Endothelial cell of hepatic sinusoid (primary cell): Measurements from ENCODE around the gene ITK.
"Not testable (repeated sequence)": the region's sequence is repeated elsewhere in the genome, so short reads cannot be mapped to it uniquely, and the experiment has no call there.

ENCODE experiments used
- in situ Hi-C: cut with HindIII; loops from 2 replicates; pipeline ENCODE4 v1.10.0; 2017; ENCODE audit warnings: low sequenced_read_pairs

Gene ITK

DNA sequence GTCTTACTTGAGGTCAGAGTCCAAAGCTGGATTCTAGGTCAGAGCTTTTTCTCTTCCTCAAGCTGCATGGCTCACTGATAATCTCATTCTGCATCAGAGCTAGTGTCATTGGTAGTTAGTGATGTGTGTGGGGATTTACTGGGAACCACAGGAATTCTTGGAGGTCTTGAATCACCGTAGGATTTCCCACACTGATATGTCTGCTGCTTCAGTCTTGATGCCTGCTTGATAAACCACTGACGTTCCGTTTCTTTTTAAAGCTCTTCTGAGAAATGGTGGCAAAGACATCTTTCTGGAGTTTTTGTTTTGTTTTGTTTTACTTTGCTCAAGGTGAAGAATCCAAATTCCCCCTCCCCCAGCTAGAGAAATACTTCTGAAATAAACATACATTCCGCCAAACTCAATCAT lies 13.4 kb upstream of the ITK start:
- in situ Hi-C loops: no loop called here

DNA sequence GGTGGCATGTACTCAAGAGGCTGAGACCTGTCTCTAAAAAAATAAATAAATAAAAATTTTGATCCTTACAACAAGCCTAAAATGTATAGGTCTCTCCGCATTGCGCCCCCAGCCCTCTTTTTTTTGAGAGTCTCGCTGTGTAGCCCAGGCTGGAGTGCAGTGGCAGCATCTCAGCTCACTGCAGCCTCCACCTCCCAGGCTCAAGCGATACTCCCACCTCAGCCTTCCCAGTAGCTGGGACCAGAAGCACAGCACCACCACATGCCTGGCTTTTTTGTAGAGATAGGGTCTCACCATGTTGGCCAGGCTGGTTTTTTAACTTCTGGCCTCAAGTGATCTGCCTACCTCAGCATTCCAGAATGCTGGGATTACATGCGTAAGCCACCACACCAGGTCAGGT lies 12.4 kb upstream of the ITK start:
- in situ Hi-C loops: no loop called here

DNA sequence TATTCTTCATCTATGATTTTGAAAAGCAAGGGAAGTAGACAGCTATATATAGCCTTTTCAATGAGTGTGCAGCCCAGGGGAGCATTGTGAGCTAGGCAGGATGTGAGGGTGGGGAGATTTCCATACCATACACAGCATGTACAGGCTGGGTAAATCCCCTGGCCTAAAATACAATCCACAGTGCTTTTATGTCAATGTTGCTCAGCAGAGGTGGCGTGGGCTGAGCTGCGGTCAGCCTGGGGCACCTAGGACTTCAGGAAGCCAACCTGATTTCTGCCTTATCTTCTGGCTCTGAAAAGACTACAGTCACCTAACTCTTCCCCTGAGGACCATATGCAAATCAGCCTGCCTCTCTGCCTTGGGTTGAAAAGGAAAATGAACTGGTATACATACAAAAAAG lies 8.2 kb upstream of the ITK start:
- in situ Hi-C loops: no loop called here

DNA sequence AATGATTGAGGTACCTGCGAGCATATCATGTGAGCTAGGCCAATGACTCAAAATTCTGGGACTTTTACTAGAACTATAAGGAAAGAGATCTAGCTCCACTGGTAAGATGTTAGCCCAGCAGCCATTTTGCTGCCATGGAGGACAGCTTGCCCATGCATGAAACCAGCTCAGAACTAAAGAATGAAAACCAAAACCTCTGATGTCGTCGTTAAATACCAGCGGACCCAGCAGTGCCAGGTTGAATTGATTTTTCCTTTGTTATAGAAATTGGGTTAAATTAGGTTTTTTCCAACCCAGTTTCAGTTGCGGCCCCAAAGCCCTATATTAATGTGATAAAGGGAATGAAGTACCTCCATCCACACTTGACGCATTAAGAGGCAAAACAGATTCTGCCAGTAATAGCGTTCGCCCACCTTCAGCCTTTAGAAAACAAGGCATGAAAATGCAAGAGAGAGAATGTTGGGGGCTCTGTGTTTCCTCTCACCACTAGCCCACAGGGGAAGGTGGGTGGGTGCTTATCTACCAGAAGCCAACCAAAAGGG lies 5.5 kb upstream of the ITK start:
- in situ Hi-C loops: no loop called here

DNA sequence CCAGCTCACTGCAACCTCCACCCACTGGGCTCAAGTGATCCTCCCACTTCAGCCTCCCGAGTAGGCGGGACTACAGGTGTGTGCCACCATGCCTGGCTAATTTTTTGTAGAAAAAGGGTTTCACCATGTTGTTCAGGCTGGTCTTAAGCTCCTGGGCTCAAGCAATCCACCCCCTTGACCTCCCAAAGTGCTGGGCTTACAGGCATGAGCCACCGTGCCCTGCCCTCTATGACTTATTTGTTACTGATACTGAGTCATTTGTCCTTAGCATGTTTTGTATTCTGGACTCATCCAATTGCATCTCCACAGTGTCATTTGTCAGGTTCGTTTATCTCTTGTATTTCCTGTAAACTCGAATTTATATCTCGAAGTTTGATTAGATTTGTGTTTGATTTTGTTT lies 2.7 kb upstream of the ITK start:
- in situ Hi-C loops: no loop called here

DNA sequence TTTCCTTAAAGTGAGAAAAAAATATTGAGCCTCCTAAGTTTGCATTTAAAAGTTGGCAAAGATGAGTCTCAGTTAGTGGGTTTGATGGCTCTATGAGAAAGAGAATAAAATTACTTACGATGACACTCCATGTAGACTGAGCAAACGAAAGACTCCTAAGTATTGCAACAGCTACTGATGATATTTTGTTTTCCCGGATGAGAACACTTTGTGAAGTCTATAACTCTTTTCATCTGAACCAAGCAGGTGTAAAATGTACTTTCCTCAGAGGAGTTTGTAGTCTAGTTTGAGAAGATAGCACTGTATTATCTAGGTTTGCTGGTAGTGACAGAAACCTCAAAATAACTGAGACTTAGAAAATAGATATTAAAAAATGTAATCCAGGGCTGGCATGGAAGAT lies 1.7 kb upstream of the ITK start:
- in situ Hi-C loops: no loop called here

DNA sequence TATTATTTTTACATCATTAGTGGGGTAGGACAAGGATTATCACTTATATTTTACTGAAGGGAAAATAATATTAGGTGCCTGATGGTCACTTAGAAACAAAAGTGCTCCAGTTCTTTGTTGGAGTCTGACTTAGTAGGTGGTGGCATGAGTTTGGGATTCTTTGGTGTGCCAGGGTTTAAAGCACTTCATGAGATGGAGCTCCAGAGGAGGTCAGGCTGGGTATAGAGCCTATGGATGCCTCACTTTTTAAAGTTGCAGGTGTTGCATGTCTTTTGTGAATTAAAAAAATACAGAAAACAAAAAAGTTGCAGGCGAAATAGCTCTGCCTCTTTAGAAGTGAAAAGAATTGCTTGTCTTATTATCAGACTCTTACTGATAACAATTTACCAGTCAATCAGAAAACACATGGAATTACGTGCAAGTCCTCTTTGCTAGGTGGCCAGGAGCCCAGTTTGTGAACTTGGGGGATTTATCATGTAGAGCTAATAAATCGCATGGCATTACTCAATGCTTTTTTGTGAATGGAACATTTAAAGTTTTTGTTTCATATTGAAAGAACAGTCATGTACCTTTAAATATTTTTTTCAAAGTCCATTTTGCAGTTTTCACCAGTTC lies 1.6 kb downstream of the ITK start:
- in situ Hi-C loops: no loop called here

DNA sequence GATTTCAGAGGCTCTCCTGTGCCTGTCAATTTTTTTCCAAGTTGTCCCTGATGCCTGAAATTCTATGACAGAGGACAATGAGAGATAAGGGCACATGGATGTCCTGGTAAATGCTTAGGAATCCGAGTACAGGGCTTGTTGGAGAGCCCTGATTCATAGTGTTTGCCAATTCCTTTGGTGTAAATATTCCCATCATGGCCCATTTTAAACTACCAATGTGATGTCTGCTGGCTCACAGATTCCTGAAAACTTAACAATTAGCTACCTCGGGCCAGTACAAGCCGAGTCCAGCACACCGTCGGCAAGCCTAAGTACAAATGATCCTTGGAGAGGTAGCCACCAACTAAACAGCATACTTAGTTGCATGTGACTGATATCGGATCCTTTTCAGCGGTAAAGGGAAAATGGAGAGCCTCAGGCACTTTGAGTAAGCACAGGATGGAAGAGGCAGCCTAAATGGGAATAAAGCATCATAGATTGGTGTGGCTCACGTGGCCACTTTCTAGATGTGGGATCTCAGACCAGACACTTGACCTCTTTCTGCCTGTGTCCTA lies 3.6 kb downstream of the ITK start:
- in situ Hi-C loops: no loop called here

DNA sequence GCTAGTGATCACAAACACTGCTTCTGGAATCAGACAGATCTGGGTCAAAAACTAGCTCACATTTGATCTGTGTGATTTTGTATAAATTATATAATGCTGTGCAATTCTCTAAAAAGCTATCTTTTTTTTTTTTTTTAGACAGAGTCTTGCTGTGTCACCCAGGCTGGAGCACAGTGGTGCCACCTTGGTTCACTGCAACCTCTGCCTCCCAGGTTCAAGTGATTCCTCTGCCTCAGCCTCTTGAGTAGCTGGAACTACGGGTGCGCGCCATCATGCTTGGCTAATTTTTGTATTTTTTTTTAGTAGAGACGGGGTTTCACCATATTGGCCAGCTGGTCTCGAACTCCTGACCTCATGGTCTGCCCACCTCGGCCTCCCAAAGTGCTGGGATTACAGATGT lies 4.5 kb downstream of the ITK start:
- in situ Hi-C loops: not testable (repeated sequence)

DNA sequence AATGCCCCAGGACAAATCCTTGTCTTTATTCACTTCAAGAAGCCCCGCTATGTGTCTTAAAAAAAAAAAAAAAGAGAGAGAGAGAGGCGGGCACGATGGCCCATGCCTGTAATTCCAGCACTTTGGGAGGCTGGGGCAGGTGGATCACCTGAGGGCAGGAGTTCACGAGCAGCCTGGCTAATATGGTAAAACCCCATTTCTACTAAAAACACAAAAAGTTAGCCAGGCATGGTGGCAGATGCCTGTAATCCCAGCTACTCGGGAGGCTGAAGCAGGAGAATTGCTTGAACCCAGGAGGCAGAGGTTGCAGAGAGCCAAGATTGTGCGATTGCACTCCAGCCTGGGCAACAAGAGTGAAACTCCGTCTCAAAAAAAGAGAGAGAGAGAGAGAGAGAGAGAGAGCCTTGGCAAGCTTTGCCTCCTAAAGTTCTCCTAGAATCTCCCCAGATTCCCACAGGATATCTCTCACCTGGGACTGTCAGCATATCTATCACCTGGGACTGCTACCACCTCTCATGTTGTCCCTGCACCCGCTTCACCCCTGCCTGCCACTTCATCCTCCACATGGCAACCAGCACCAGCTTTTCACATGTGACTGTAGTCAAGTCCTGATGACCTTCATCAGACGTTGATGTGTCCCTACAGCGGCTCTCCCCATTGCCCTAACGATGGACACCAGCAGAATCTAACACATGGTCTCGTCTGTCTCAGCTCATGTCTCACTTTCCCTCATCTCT lies 5.8 kb downstream of the ITK start:
- in situ Hi-C loops: no loop called here

DNA sequence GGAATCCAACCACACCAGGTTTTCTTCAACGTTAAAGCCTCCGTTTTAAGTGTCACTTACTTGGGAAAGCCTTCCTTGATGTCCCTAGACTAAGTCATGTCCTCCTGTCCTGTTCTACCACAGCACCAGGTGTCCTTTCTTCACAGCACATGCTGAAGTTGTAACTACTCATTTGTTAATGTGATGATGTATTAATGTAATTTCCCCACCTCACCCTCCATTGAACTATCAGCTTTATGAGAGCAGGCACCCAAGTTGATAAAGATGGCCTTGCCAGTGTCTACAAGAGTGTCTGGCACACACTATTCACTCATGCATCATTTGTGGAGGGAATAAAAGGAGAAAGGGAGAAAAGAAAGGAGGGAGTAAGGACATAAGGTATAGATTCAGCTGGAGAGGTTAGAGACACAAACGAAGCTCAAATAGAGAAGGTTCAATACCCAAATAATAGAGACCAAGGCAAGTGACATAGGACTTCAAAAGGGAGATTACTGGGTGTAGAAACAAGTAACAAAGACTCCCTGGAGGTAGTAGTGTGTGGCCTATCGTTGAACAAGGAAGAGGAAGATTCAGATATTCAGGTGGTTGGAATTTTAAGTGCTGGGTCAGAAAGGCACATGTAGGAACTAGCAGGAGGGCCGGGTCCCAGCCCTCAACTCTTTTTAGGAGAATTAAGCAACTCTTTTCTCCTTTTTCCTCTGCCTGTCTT lies 6.6 kb downstream of the ITK start:
- in situ Hi-C loops: no loop called here

DNA sequence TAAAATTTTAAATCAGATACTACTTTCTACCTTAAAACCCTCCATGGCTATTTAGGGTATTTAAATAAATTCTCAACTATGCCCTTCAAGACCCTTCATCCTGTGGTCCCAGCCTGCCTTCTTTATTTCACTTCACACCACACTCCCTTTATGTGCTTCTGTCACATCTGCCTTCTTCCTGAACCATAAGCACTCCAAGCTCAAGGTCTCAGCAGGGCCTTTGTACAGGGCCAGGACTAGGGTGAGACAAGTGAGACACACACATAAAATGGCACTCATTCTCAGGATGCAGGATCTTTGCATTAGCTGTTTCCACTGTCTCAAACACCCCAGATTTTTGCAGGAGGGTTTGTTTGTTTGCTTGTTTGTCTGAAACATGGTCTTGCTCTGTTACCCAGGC lies 7.6 kb downstream of the ITK start:
- in situ Hi-C loops: no loop called here

DNA sequence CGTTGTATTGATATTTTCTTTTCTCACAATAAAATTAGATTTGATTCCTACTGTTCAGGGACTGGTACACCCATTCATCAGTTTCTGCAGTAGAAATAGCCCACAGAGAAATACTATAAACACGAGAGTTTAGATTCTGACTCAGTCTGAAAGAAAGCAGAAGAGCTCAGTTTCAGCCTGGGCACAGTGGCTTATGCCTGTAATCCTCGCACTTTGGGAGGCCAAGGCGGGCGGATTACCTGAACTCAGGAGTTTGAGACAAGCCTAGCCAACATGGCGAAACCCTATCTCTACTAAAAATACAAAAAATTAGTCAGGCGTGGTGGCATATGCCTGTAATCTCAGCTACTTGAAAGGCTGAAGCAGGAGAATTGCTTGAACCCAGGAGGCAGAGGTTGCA lies 8.6 kb downstream of the ITK start:
- in situ Hi-C loops: no loop called here

DNA sequence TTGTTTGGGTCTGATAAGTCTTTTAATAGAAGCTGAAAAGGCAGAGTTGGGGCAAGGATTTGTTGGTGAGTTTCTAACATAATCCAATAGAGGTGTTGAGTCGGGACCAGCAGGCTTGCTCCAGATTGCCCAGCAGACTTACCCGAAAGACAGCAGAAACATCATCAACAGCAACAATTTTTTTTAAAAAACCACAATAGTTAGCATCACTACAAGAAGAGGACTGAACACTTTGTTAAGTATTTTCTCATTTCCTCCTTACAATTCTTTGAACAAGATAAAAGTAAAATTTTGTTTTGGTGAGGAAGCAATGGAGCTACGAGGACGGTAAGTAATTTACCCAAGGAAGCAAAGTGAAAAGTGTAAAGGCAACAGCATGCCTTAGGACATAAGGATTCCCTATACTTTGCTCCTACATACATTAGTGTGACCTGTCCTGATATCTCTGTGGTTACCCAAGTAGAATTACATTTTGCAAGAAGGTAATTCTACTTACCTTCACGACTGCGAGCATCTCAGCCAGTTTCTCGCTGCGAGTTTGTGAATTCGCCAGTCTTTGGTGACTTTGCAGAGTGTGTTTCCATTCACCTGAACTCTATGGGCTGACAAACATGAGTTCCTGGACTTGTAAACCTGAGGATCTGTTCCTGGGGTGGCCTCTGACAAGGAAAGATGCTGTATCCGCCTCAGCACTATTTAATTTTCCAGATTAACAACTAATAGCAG lies 13.2 kb downstream of the ITK start:
- in situ Hi-C loops: no loop called here

DNA sequence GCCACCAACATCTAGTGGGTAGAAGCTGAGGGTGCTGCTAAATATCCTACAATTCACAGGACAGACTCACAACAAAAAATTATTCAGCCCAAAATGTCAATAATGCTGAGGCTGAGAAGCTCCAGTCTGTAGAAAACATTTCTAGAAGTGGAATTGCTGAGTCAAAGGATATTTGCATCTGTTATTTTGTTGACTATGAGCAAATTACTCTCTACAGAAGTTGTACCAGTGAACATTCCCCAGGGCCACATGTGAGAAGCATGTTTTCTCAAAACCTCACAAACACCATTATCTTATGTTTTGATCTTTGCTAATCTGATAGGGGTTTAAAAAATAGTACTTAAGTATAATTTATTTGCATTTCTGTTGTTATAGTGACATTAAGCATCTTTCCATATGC lies 15.4 kb downstream of the ITK start:
- in situ Hi-C loops: no loop called here

DNA sequence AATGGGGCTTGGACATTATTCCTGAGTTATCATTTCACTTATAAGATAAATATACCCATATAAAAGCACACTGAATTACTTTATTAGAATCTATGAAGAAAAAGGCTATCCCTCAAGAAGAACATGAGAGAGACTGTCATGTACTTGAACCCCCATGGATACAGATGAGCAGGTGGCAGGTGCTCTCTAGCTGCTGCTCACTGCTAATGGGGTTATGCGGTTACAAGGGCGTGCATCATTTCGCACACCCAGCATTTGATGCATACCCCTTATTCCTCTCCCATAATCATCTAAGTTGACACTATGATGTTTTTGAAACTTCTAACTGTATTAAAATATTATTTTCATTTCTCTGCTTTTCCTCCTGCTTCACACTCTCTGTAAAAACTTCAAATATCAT lies 16.4 kb downstream of the ITK start:
- in situ Hi-C loops: no loop called here

DNA sequence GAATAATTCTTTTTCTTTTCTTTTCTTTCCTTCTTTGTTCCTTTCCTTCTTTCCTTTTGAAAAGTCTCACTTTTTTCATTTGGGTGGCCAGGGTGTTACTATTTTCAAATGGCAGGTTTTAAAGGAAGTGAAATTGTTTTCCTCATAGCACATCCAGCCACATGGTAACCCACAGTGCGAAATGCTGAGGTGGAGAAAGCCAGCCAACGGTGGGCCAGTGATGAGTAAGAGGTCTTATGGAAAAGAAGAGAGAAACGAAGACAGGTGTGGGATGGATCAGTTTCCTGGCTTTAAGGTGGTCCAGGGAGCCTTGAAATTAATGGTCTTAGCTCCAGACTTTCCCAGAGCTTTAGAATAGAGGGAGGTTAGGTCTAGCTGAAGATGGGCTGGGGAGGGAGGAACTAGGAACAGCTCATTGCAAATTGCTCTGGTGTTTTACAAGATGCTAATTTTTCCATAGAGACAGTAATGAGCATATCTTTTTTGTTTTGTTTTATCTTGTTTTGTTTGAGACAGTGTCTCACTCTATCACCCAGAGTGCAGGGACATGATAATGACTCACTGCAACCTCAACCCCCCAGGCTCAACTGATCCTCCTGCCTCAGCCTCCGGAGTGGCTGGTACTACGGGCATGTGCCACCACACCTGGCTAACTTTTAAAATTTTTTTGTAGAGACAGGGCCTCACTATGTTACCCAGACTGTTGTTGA lies 17.8 kb downstream of the ITK start:
- in situ Hi-C loops: no loop called here

DNA sequence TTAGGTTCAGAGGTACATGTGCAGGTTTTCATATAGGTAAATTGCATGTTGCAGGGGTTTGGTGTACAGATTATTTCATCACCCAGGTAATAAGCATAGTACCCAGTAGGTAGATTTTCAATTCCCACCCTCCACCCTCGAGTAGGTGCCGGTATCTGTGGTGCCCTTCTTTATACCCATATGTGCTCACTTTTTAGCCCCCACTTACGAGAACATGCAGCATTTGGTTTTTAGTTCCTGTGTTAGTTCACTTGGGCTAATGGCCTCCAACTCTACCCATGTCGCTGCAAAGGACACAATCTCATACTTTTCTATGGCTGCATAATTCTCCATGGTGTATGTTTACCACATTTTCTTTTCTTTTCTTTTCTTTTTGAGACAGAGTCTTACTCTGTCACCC lies 21.2 kb downstream of the ITK start:
- in situ Hi-C loops: loop anchor here (25.0 kb wide), 1 partner anchor 90 kb away; the partner anchor contains the start of gene HAVCR2

DNA sequence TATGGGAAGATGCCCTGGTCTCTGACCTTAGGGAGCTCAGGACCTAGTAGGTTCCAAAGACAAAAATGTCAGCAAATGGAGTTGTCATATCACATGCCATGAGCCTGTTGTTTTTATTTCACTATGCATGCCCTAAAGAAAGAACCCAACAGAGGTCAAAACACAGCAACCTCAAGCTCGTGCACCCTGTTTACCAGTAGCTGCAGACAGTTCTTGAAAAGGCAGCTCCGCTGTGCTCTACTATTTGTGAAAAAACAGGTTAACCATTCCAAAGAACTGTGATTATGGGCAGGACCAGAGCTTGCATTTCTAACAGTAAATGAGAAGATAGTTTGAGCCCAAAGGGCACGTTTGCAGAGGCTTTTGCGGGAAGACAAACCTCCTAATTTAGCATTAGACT lies 22.8 kb downstream of the ITK start:
- in situ Hi-C loops: loop anchor here (25.0 kb wide), 1 partner anchor 91 kb away; the partner anchor contains the start of gene HAVCR2

DNA sequence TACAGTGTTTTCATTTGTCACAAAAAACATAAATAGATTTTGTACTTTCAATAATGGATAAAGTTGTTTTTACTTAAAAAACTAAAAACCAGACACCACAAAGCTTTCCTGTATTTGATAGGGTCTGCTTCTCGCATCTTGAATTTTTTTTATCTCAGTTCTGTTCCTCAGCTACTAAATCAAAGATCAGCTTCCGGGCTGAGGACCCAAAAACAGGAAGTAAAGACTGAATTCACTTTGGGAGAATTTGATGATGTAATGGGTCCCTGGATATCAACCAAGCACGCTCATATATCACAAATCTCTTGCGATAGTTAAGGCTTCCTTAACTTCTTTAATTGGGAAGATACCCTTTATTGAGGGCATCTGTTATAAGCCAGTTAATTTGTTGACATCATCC lies 24.1 kb downstream of the ITK start:
- in situ Hi-C loops: loop anchor here (25.0 kb wide), 1 partner anchor 92 kb away; the partner anchor contains the start of gene HAVCR2
